Measurements from ENCODE around the gene ACCSL. TPM values are rescaled to one million over a fixed set of nuclear protein-coding genes. Genes with fewer than 3 reads are reported as not detected.

Gene ACCSL
- polyA plus RNA-seq, 3 donors: not detected

- Histone ChIP-seq H3K4me3 (replicated peaks in 1 of 3; ENCODE audit: low read depth in 2 of 3, low read length in 3 of 3) (no peak overlapping the region), H3K36me3 (replicated peaks in 1 of 2; ENCODE audit: control insufficient read depth in 1 of 2, insufficient read depth in 2 of 2, low read length in 2 of 2) (no peaks in the 10 kb centered on the region), H2AFZ (ENCODE audit: insufficient read depth, low read depth, low read length, poor library complexity, severe bottlenecking) (no peak overlapping the region), H3K27ac (ENCODE audit: low read depth in 1 of 2, low read length in 2 of 2) (no peak overlapping the region), H4K20me1 (ENCODE audit: insufficient read depth, low read length) (no peaks in the 10 kb centered on the region), H3K9me3 (replicated peaks in 1 of 2; ENCODE audit: control insufficient read depth in 1 of 2, insufficient read depth in 1 of 2, low read length in 2 of 2) (no peaks in the 10 kb centered on the region), H3K4me2 (replicated peaks; ENCODE audit: extremely low read depth, low read length, poor library complexity, severe bottlenecking) (no peak overlapping the region), H3K4me1 (ENCODE audit: control insufficient read depth in 1 of 2, insufficient read depth in 2 of 2, low read length in 2 of 2) (no peaks in the 10 kb centered on the region), H3K9ac (ENCODE audit: insufficient read depth, low read length, poor library complexity, severe bottlenecking) (no peak overlapping the region), H3K79me2 (ENCODE audit: insufficient read depth, low read length) (no peaks in the 10 kb centered on the region), H3K27me3 (ENCODE audit: control insufficient read depth in 2 of 2, insufficient read depth in 2 of 2, low read length in 2 of 2) (no peaks in the 10 kb centered on the region)
- Mint-ChIP-seq H3K27me3 (ENCODE audit: low read depth in 3 of 3) (peaks cover 5 to 8% (median 7%) of the 10 kb centered on the region in 3 donors), H3K36me3 (no peaks in the 10 kb centered on the region), H3K9me3 (no peaks in the 10 kb centered on the region), H3K4me3 (no peak overlapping the region), H3K4me1 (no peaks in the 10 kb centered on the region), H3K27ac (no peak overlapping the region)
- DNase-seq: no peak
- no peak for TF ChIP-seq CTCF (IDR thresholded peaks at IDR 0.05)
- WGBS (ENCODE audit: insufficient coverage): 90% methylated on average over 4 of the region's 5 CpGs
- intact Hi-C loops (cut with micrococcal nuclease): no loop called here
Observed at GRCh38 chr11:44008088-44008501, 39.7 kb upstream of the ACCSL start.

- Histone ChIP-seq H3K9ac (ENCODE audit: insufficient read depth, low read length, poor library complexity, severe bottlenecking) (no peak overlapping the region), H3K36me3 (replicated peaks in 1 of 2; ENCODE audit: control insufficient read depth in 1 of 2, insufficient read depth in 2 of 2, low read length in 2 of 2) (no peaks in the 10 kb centered on the region), H3K4me2 (replicated peaks; ENCODE audit: extremely low read depth, low read length, poor library complexity, severe bottlenecking) (no peak overlapping the region), H3K4me1 (ENCODE audit: control insufficient read depth in 1 of 2, insufficient read depth in 2 of 2, low read length in 2 of 2) (no peaks in the 10 kb centered on the region), H3K4me3 (replicated peaks in 1 of 3; ENCODE audit: low read depth in 2 of 3, low read length in 3 of 3) (no peak overlapping the region), H3K9me3 (replicated peaks in 1 of 2; ENCODE audit: control insufficient read depth in 1 of 2, insufficient read depth in 1 of 2, low read length in 2 of 2) (no peaks in the 10 kb centered on the region), H2AFZ (ENCODE audit: insufficient read depth, low read depth, low read length, poor library complexity, severe bottlenecking) (no peak overlapping the region), H4K20me1 (ENCODE audit: insufficient read depth, low read length) (no peaks in the 10 kb centered on the region), H3K27ac (ENCODE audit: low read depth in 1 of 2, low read length in 2 of 2) (no peak overlapping the region), H3K27me3 (ENCODE audit: control insufficient read depth in 2 of 2, insufficient read depth in 2 of 2, low read length in 2 of 2) (no peaks in the 10 kb centered on the region), H3K79me2 (ENCODE audit: insufficient read depth, low read length) (no peaks in the 10 kb centered on the region)
- Mint-ChIP-seq H3K36me3 (no peaks in the 10 kb centered on the region), H3K9me3 (no peaks in the 10 kb centered on the region), H3K4me3 (no peak overlapping the region), H3K27me3 (ENCODE audit: low read depth in 3 of 3) (peaks cover 5 to 8% (median 7%) of the 10 kb centered on the region in 3 donors), H3K4me1 (no peaks in the 10 kb centered on the region), H3K27ac (no peak overlapping the region)
- intact Hi-C loops (cut with micrococcal nuclease): no loop called here
- DNase-seq: no peak
- 100% methylated on average over 1 of the region's 3 CpGs for WGBS (ENCODE audit: insufficient coverage)
- no peak for TF ChIP-seq CTCF (IDR thresholded peaks at IDR 0.05)
Observed at GRCh38 chr11:44008698-44009097, 39.1 kb upstream of the ACCSL start.
